IPS-18a (cell line): ENCODE measurements around the gene KIF14.
"Not testable (repeated sequence)": the region's sequence is repeated elsewhere in the genome, so short reads cannot be mapped to it uniquely, and the experiment has no call there.

Source experiments
- H3K27ac ChIP-seq: one replicate; pipeline ENCODE4 v1.5.1; 2013; ENCODE audit warnings: low read length
- H3K27me3 ChIP-seq: one replicate; pipeline ENCODE4 v1.6.1; 2013; ENCODE audit warnings: mild to moderate bottlenecking, low read length; ENCODE audit not compliant: control insufficient read depth, insufficient read depth
- H3K36me3 ChIP-seq: one replicate; pipeline ENCODE4 v1.6.1; 2013; ENCODE audit warnings: low read depth, low read length; ENCODE audit not compliant: control insufficient read depth
- H3K4me1 ChIP-seq: one replicate; pipeline ENCODE4 v1.6.1; 2013; ENCODE audit warnings: low read depth, low read length; ENCODE audit not compliant: control insufficient read depth
- H3K4me3 ChIP-seq: one replicate; pipeline ENCODE4 v1.5.1; 2013; ENCODE audit warnings: low read length
- H3K9ac ChIP-seq: one replicate; pipeline ENCODE4 v1.6.1; 2013; ENCODE audit warnings: mild to moderate bottlenecking, low read length, moderate library complexity
- H3K9me3 ChIP-seq: one replicate; pipeline ENCODE4 v1.6.1; 2013; ENCODE audit warnings: low read depth, low read length; ENCODE audit not compliant: control insufficient read depth

The KIF14 gene

DNA sequence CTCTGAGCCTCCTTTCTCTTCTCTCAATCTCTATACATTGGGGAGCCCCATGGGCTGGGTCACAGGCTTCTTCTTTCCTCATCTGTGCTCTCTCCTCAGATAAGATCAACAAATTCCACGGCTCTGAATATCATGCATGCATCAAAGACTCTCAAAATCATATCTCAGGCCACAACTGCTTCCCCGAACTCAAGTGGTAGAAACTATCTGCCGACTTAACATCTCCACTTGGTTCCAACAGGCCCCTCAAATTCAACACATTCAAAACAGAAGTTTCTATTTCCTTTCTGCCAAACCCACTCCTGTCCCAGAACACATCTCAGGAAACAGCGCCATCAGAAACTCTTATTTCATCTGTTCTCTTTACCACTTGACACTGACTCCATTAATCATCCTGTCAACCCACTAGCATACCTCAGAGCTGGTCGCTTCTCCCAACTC, 32.5 kb upstream of the KIF14 start:
- Histone ChIP-seq H3K36me3 (peaks cover 39% of the 10 kb centered on the region), H3K27ac (no peak overlapping the region), H3K4me3 (no peak overlapping the region), H3K9me3 (no peaks in the 10 kb centered on the region), H3K4me1 (no peaks in the 10 kb centered on the region), H3K27me3 (no peaks in the 10 kb centered on the region), H3K9ac (no peak overlapping the region)

GRCh38 chr1:200652378-200652777, 31.8 kb upstream of the KIF14 start:
- H3K4me3 ChIP-seq: no peak overlapping the region
- no peaks in the 10 kb centered on the region for H3K9me3 ChIP-seq
- no peak overlapping the region for H3K27ac ChIP-seq
- no peaks in the 10 kb centered on the region for H3K4me1 ChIP-seq
- peaks cover 35% of the 10 kb centered on the region for H3K36me3 ChIP-seq
- no peaks in the 10 kb centered on the region for H3K27me3 ChIP-seq
- H3K9ac ChIP-seq: no peak overlapping the region

GRCh38 chr1:200646515-200646914, 26.0 kb upstream of the KIF14 start:
- H3K27me3 ChIP-seq: no peaks in the 10 kb centered on the region
- peaks cover 18% of the 10 kb centered on the region for H3K36me3 ChIP-seq
- H3K4me1 ChIP-seq: no peaks in the 10 kb centered on the region
- no peak overlapping the region for H3K9ac ChIP-seq
- H3K27ac ChIP-seq: no peak overlapping the region
- no peak overlapping the region for H3K4me3 ChIP-seq
- no peaks in the 10 kb centered on the region for H3K9me3 ChIP-seq

DNA sequence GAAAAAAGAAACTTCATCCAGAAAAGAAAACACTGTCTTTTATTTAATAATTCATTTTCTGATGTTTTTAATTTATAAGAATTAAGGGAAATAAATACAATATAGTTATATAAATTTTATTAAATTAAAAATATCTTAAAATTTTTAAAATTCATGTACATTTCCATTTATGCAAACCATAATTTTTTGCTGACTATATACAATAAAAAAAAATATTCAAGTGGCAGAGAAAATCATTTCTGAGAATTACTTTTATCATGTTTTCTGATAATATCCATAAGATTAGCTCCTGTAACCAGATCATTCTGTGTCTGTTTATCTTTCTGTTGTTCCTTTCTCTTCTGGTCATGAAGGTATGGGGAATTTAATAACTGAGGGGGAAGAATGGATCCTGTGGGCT, 23.5 kb upstream of the KIF14 start:
- H3K27me3 ChIP-seq: no peaks in the 10 kb centered on the region
- H3K36me3 ChIP-seq: peaks cover 15% of the 10 kb centered on the region
- H3K9me3 ChIP-seq: no peaks in the 10 kb centered on the region
- H3K9ac ChIP-seq: no peak overlapping the region
- H3K4me1 ChIP-seq: no peaks in the 10 kb centered on the region
- no peak overlapping the region for H3K4me3 ChIP-seq
- no peak overlapping the region for H3K27ac ChIP-seq

DNA sequence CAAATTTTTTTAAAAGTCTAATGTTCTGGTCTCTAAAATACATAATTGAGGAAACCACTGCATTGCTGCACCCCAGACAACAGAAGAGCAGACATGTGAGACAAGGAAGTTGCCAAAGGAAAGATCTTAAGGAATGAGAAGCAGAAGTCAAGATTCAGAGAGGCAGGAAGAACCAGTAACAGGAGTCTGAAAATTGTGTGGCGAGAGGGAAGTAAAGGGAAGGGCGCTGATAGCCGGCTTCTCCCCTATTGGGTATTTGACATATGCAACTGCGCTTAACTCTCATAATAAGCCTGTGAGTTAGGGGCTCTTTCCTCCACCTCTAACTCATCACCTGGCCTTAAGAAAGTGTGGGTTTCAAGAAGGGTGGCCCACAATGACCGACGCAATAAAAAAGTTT, 21.9 kb upstream of the KIF14 start:
- Histone ChIP-seq H3K4me3 (no peak overlapping the region), H3K36me3 (peaks cover 6% of the 10 kb centered on the region), H3K4me1 (no peaks in the 10 kb centered on the region), H3K27me3 (no peaks in the 10 kb centered on the region), H3K9me3 (no peaks in the 10 kb centered on the region), H3K9ac (no peak overlapping the region), H3K27ac (no peak overlapping the region)

GRCh38 chr1:200640963-200641401, 20.4 kb upstream of the KIF14 start:
- Histone ChIP-seq H3K4me3 (no peak overlapping the region), H3K27ac (no peak overlapping the region), H3K4me1 (no peaks in the 10 kb centered on the region), H3K27me3 (no peaks in the 10 kb centered on the region), H3K36me3 (peaks cover 3% of the 10 kb centered on the region), H3K9me3 (no peaks in the 10 kb centered on the region), H3K9ac (no peak overlapping the region)

DNA sequence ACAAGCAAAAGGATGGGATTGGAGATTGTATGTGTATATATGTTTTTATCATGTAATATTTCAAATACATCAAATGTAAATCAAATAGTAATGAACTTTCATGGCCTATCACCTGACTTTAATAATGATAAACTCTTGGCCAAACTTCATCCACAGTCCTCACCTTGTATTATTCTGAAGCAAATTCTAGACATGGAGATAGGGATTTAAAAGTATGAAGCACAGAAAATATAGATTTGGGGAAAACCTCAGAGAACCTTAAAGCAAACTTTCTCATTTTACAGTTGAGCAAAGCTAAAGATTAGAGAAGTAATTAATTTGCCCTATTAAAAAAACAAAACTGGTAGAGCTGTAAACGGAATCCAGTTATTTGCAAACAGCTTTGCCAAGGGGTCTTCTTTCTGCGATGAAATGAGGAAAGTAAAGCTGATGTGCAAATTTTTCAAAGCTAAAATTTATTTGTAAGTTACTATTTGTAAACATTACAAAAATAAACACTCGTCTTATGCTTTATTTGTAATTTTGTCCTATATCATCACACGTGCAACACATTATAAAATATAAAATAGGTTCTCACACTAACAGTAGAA, 19.9 kb upstream of the KIF14 start:
- Histone ChIP-seq H3K4me1 (no peaks in the 10 kb centered on the region), H3K4me3 (no peak overlapping the region), H3K9ac (no peak overlapping the region), H3K36me3 (peaks cover 3% of the 10 kb centered on the region), H3K27ac (no peak overlapping the region), H3K9me3 (no peaks in the 10 kb centered on the region), H3K27me3 (no peaks in the 10 kb centered on the region)

GRCh38 chr1:200638073-200638472, 17.5 kb upstream of the KIF14 start:
- Histone ChIP-seq H3K27me3 (no peaks in the 10 kb centered on the region), H3K9ac (no peak overlapping the region), H3K9me3 (no peaks in the 10 kb centered on the region), H3K36me3 (no peaks in the 10 kb centered on the region), H3K4me3 (no peak overlapping the region), H3K27ac (no peak overlapping the region), H3K4me1 (no peaks in the 10 kb centered on the region)

DNA sequence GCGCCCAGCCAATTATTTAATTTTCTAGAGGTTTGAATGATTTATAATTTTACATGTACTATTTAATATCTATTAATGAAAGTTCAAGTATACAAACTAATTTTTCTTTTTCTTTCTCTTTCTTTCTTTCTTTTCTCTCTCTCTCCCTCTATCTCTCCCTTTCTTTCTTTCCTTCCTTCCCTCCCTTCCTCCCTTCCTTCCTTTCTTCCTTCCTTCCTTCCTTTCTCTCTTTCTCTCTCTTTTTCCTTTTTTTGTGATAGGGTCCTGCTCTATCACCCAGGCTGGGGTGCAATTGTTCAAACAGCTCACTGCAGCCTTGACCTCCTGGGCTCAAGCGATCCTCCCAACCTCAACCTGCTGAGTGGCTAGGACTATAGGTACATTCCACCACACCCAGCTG, 16.1 kb upstream of the KIF14 start:
- H3K27me3 ChIP-seq: no peaks in the 10 kb centered on the region
- H3K27ac ChIP-seq: no peak overlapping the region
- no peak overlapping the region for H3K4me3 ChIP-seq
- no peaks in the 10 kb centered on the region for H3K4me1 ChIP-seq
- H3K9me3 ChIP-seq: no peaks in the 10 kb centered on the region
- no peak overlapping the region for H3K9ac ChIP-seq
- no peaks in the 10 kb centered on the region for H3K36me3 ChIP-seq

DNA sequence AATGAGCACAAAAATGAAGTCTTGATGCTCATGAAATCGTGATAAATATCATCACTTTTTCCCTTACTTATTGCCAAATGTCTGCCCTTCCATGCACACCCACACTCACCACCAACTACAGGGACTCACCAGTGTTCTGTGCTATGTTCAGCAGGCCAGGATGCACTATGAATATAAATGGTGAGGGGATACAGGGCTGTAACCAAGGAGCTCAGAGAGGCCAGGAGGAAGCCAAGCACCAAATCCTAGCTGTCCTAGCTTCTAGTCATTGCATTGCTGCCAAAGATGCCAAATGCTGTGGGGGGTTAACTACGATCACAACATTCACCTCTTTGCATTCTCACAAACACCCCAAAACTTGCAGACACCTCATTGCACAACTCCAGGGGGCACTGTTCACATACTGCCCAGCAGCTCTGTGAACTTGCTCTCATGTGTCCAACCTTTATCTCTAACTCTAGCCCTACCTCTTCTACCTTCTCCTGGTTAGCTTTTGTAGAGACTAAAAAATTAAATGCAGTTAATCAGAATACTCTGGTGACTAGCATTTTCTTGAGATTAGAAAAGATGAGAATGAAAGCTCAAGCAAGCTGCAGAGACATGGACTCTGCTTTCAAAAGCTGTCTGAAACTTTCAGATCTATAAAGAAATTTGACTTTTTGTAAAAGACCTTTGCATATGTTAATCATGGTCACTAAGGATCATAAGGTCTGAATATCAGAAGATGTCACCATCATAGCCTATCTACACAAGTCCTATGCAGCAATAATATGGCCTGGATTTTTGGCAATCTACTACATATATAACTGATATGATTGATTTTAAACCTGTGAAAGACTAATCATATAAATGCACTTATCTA, 13.9 kb upstream of the KIF14 start:
- no peaks in the 10 kb centered on the region for H3K4me1 ChIP-seq

DNA sequence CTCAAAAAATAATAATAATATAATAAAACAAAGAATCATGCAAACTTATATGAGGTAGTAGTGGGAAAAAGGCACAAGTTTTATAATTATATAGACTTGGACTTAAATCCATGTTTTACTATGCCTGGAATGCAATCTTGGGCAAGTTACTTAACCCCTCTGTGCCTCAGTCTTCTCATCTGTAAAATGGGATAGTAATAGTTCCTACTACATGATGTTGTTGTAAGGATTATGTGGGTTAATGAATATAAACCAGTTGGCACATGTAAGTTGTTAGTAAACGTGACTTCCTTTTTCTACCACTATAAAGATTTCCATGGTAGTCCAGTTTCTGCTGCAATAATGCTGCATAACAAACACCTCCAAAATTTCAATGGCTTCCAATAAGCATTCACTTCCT, 10.8 kb upstream of the KIF14 start:
- H3K27ac ChIP-seq: no peak overlapping the region
- no peaks in the 10 kb centered on the region for H3K4me1 ChIP-seq
- no peaks in the 10 kb centered on the region for H3K9me3 ChIP-seq
- no peak overlapping the region for H3K9ac ChIP-seq
- H3K4me3 ChIP-seq: no peak overlapping the region
- H3K36me3 ChIP-seq: no peaks in the 10 kb centered on the region
- no peaks in the 10 kb centered on the region for H3K27me3 ChIP-seq

More for the DNA sequence above, 13.9 kb upstream of the KIF14 start:
- Histone ChIP-seq H3K4me3 (no peak overlapping the region), H3K27ac (no peak overlapping the region), H3K9ac (no peak overlapping the region), H3K36me3 (no peaks in the 10 kb centered on the region), H3K9me3 (no peaks in the 10 kb centered on the region), H3K27me3 (no peaks in the 10 kb centered on the region)

DNA sequence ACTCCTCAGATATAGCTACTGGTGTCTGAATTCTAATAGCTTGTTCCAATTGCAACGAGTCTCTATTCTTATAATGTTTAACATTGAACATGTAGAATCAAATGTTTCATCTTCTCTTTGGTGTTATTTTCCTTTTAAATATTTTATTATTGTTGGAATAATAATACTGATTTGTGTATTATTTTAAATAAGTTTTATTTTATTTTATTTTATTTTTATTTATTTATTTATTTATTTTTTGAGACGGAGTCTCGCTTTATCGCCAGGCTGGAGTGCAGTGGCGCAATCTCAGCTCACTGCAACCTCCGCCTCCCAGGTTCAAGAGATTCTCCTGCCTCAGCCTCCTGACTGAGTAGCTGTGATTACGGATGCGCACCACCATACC, 10.0 kb upstream of the KIF14 start:
- H3K9me3 ChIP-seq, H3K36me3 ChIP-seq, H3K4me3 ChIP-seq, H3K27me3 ChIP-seq, H3K9ac ChIP-seq, H3K27ac ChIP-seq, H3K4me1 ChIP-seq: not testable (repeated sequence)
